Naive B cell (primary cell): Measurements from ENCODE around the gene RAB27A. TPM values are rescaled to one million over a fixed set of nuclear protein-coding genes. Genes with fewer than 3 reads are reported as not detected.
A peak's percentile ranks its signal among the peaks of the same experiment; 100 is the strongest.

Experiments
- ATAC-seq, 2 donors: fragments of 150-1000 bp; cut with Tn5 transposase; 2 replicates each; pipeline ENCODE4 v1.10.0; 2021; ENCODE audit warnings: low read depth in 2 of 2, mild to moderate bottlenecking in 2 of 2, moderate library complexity in 2 of 2
- DNase-seq: peaks from one replicate; pipeline ENCODE4 v3.0.0; 2022
- H3K27ac Mint-ChIP-seq, 6 donors: one replicate each; pipeline ENCODE4 v1.8.0; 2020 to 2022; ENCODE audit warnings: mild to moderate bottlenecking in 6 of 6, mixed read lengths in 6 of 6, moderate library complexity in 5 of 6, inconsistent platforms in 2 of 6
- H3K27me3 Mint-ChIP-seq, 3 donors: one replicate each; pipeline ENCODE4 v1.8.0; 2021 to 2022; ENCODE audit warnings: mixed read lengths in 3 of 3, mild to moderate bottlenecking in 1 of 3
- H3K36me3 Mint-ChIP-seq, 2 donors: one replicate each; pipeline ENCODE4 v1.8.0; 2020 to 2022; ENCODE audit warnings: mixed read lengths in 2 of 2, inconsistent platforms in 1 of 2, mild to moderate bottlenecking in 1 of 2
- H3K4me1 Mint-ChIP-seq, 3 donors: one replicate each; pipeline ENCODE4 v1.8.0; 2020 to 2022; ENCODE audit warnings: mixed read lengths in 3 of 3, inconsistent platforms in 1 of 3, mild to moderate bottlenecking in 1 of 3, moderate library complexity in 1 of 3
- H3K4me3 Mint-ChIP-seq, 8 donors: one replicate each; pipeline ENCODE4 v1.8.0; 2020 to 2022; ENCODE audit warnings: mild to moderate bottlenecking in 8 of 8, mixed read lengths in 8 of 8, moderate library complexity in 8 of 8, inconsistent platforms in 2 of 8
- H3K9me3 Mint-ChIP-seq, 7 donors: one replicate each; pipeline ENCODE4 v1.8.0; 2020 to 2022; ENCODE audit warnings: mixed read lengths in 7 of 7, mild to moderate bottlenecking in 5 of 7, inconsistent platforms in 2 of 7, moderate library complexity in 1 of 7
- polyA plus RNA-seq, 6 donors: library from polyadenylated mRNA; unstranded; fragments of 300-500 nt; fragmentation: Illumina TruSeq; gene quantifications; one replicate each; pipeline ENCODE4 v1.2.3, GENCODE V29; 2021; ENCODE audit warnings: low read depth in 6 of 6

Gene RAB27A
- polyA plus RNA-seq, 6 donors from 2014 or later: 23.5 to 32.7 (median 29.7) TPM

- Mint-ChIP-seq H3K27me3 (no peaks in the 10 kb centered on the region), H3K4me3 (peak overlapping the region; percentile 10 to 67 (median 52))
- ATAC-seq: peak; percentile 36 to 43
These were observed 12.5 kb downstream of the RAB27A start for GRCh38 chr15:55277116-55277564.

GRCh38 chr15:55276324-55276723 is 13.3 kb downstream of the RAB27A start:
- no peaks in the 10 kb centered on the region for H3K27me3 Mint-ChIP-seq
- H3K36me3 Mint-ChIP-seq: no peaks in the 10 kb centered on the region
- H3K27ac Mint-ChIP-seq: peak overlapping the region in 1 of 6 donors; percentile 84
- peaks cover 41 to 65% (median 62%) of the 10 kb centered on the region in 3 donors for H3K4me1 Mint-ChIP-seq
- DNase-seq: no peak
- peaks cover 0 to 4% (median 0%) of the 10 kb centered on the region in 7 donors for H3K9me3 Mint-ChIP-seq
- peak overlapping the region in 4 of 8 donors; percentile 30 to 50 (median 32) for H3K4me3 Mint-ChIP-seq
- no peak for ATAC-seq

More at GRCh38 chr15:55277116-55277564, 12.5 kb downstream of the RAB27A start:
- Mint-ChIP-seq H3K27ac (peak overlapping the region; percentile 83 to 94 (median 88)), H3K4me1 (peaks cover 49 to 73% (median 70%) of the 10 kb centered on the region in 3 donors), H3K9me3 (peaks cover 0 to 4% (median 0%) of the 10 kb centered on the region in 7 donors), H3K36me3 (no peaks in the 10 kb centered on the region)
- no peak for DNase-seq

- no peaks in the 10 kb centered on the region for H3K9me3 Mint-ChIP-seq
- no peak overlapping the region for H3K4me3 Mint-ChIP-seq
- no peak for ATAC-seq
- H3K27me3 Mint-ChIP-seq: no peaks in the 10 kb centered on the region
- no peak for DNase-seq
- peaks cover 0 to 4% of the 10 kb centered on the region in 2 donors for H3K36me3 Mint-ChIP-seq
- H3K27ac Mint-ChIP-seq: no peak overlapping the region
- peaks cover 34 to 49% (median 47%) of the 10 kb centered on the region in 3 donors for H3K4me1 Mint-ChIP-seq
These were observed 19.3 kb downstream of the RAB27A start for GRCh38 chr15:55270291-55270690.

GRCh38 chr15:55268176-55268695 is 21.4 kb downstream of the RAB27A start:
- no peak for ATAC-seq
- Mint-ChIP-seq H3K9me3 (no peaks in the 10 kb centered on the region), H3K36me3 (peaks cover 0 to 6% of the 10 kb centered on the region in 2 donors), H3K27me3 (no peaks in the 10 kb centered on the region), H3K4me3 (peak overlapping the region in 6 of 8 donors; percentile 5 to 88 (median 82)), H3K27ac (peak overlapping the region; percentile 47 to 96 (median 92)), H3K4me1 (peaks cover 28 to 44% (median 40%) of the 10 kb centered on the region in 3 donors)
- no peak for DNase-seq

GRCh38 chr15:55267401-55268175 is 22.0 kb downstream of the RAB27A start:
- DNase-seq (peak; percentile 77), ATAC-seq (peak; percentile 99)
- Mint-ChIP-seq H3K4me3 (peak overlapping the region; percentile 5 to 88 (median 80)), H3K27ac (peak overlapping the region; percentile 91 to 96 (median 92)), H3K27me3 (no peaks in the 10 kb centered on the region), H3K9me3 (no peaks in the 10 kb centered on the region), H3K4me1 (peaks cover 25 to 38% (median 38%) of the 10 kb centered on the region in 3 donors), H3K36me3 (peaks cover 0 to 11% of the 10 kb centered on the region in 2 donors)

GRCh38 chr15:55266547-55266946 is 23.1 kb downstream of the RAB27A start:
- Mint-ChIP-seq H3K36me3 (peaks cover 0 to 11% of the 10 kb centered on the region in 2 donors), H3K4me1 (peaks cover 23 to 37% (median 36%) of the 10 kb centered on the region in 3 donors), H3K27me3 (no peaks in the 10 kb centered on the region), H3K9me3 (no peaks in the 10 kb centered on the region), H3K4me3 (peak overlapping the region in 6 of 8 donors; percentile 1 to 88 (median 64)), H3K27ac (peak overlapping the region; percentile 12 to 95 (median 92))
- DNase-seq (no peak), ATAC-seq (no peak)

- Mint-ChIP-seq H3K27ac (peak overlapping the region in 2 of 6 donors; percentile 27 to 85), H3K36me3 (peaks cover 0 to 7% of the 10 kb centered on the region in 2 donors), H3K4me3 (peak overlapping the region in 1 of 8 donors; percentile 7), H3K4me1 (peaks cover 34 to 44% (median 40%) of the 10 kb centered on the region in 3 donors), H3K9me3 (no peaks in the 10 kb centered on the region), H3K27me3 (no peaks in the 10 kb centered on the region)
- ATAC-seq (peak; percentile 36 to 44), DNase-seq (no peak)
These were observed 29.0 kb downstream of the RAB27A start for GRCh38 chr15:55260562-55261131.

GRCh38 chr15:55257938-55258337 is 31.7 kb downstream of the RAB27A start:
- no peaks in the 10 kb centered on the region for H3K27me3 Mint-ChIP-seq
- peak overlapping the region in 4 of 6 donors; percentile 36 to 92 (median 87) for H3K27ac Mint-ChIP-seq
- ATAC-seq: peak; percentile 43 to 51
- H3K4me3 Mint-ChIP-seq: peak overlapping the region in 6 of 8 donors; percentile 35 to 81 (median 56)
- peaks cover 0 to 3% of the 10 kb centered on the region in 2 donors for H3K36me3 Mint-ChIP-seq
- H3K9me3 Mint-ChIP-seq: no peaks in the 10 kb centered on the region
- H3K4me1 Mint-ChIP-seq: peaks cover 42 to 56% (median 56%) of the 10 kb centered on the region in 3 donors
- DNase-seq: no peak

GRCh38 chr15:55257012-55257670 is 32.5 kb downstream of the RAB27A start:
- ATAC-seq (no peak), DNase-seq (no peak)
- no peaks in the 10 kb centered on the region for H3K9me3 Mint-ChIP-seq
- H3K36me3 Mint-ChIP-seq: no peaks in the 10 kb centered on the region
- H3K4me1 Mint-ChIP-seq: peaks cover 42 to 59% (median 56%) of the 10 kb centered on the region in 3 donors
- H3K4me3 Mint-ChIP-seq: peak overlapping the region in 6 of 8 donors; percentile 30 to 57 (median 46)
- no peaks in the 10 kb centered on the region for H3K27me3 Mint-ChIP-seq
- peak overlapping the region; percentile 48 to 94 (median 85) for H3K27ac Mint-ChIP-seq

- ATAC-seq (no peak), DNase-seq (no peak)
- H3K4me1 Mint-ChIP-seq: peaks cover 46 to 63% (median 60%) of the 10 kb centered on the region in 3 donors
- H3K27ac Mint-ChIP-seq: peak overlapping the region; percentile 3 to 97 (median 94)
- peak overlapping the region; percentile 53 to 93 (median 84) for H3K4me3 Mint-ChIP-seq
- H3K9me3 Mint-ChIP-seq: no peaks in the 10 kb centered on the region
- H3K36me3 Mint-ChIP-seq: no peaks in the 10 kb centered on the region
- no peaks in the 10 kb centered on the region for H3K27me3 Mint-ChIP-seq
These were observed 33.2 kb downstream of the RAB27A start for GRCh38 chr15:55256281-55257011.

- H3K4me3 Mint-ChIP-seq: peak overlapping the region; percentile 78 to 93 (median 84)
- ATAC-seq (peak; percentile 67 to 71), DNase-seq (peak; percentile 17)
- H3K9me3 Mint-ChIP-seq: no peaks in the 10 kb centered on the region
- no peaks in the 10 kb centered on the region for H3K27me3 Mint-ChIP-seq
- H3K36me3 Mint-ChIP-seq: no peaks in the 10 kb centered on the region
- H3K27ac Mint-ChIP-seq: peak overlapping the region; percentile 85 to 98 (median 94)
- peaks cover 50 to 67% (median 62%) of the 10 kb centered on the region in 3 donors for H3K4me1 Mint-ChIP-seq
These were observed 33.9 kb downstream of the RAB27A start for GRCh38 chr15:55255714-55256113.

GRCh38 chr15:55254916-55255679 is 34.5 kb downstream of the RAB27A start:
- Mint-ChIP-seq H3K27me3 (no peaks in the 10 kb centered on the region), H3K4me1 (peaks cover 50 to 65% (median 60%) of the 10 kb centered on the region in 3 donors), H3K36me3 (no peaks in the 10 kb centered on the region), H3K9me3 (no peaks in the 10 kb centered on the region), H3K27ac (peak overlapping the region; percentile 85 to 98 (median 94)), H3K4me3 (peak overlapping the region; percentile 78 to 93 (median 84))
- DNase-seq (peak; percentile 26), ATAC-seq (peak; percentile 76 to 81)
